Activated CD8-positive, alpha-beta T cell treated with anti-CD3 and anti-CD28 coated beads for 36 hours (primary cell): ENCODE measurements around the gene RNF207. TPM values are rescaled to one million over a fixed set of nuclear protein-coding genes. Genes with fewer than 3 reads are reported as not detected.

Source experiments
- ATAC-seq: fragments of 200-7000 bp; cut with Tn5 transposase; one replicate; pipeline ENCODE4 v1.10.0; 2021; ENCODE audit warnings: mild to moderate bottlenecking, moderate library complexity
- CTCF ChIA-PET: fragments of 350-600 bp; sonication (Branson Sonifier 250); formaldehyde crosslinking; loops from one replicate; lab custom pipeline; 2021; ENCODE audit warnings: antibody characterized with exemption; lab: Charles Lee
- POLR2A ChIA-PET: fragments of 350-600 bp; sonication (Branson Sonifier 250); formaldehyde crosslinking; loops from one replicate; lab custom pipeline; 2021; ENCODE audit warnings: antibody characterized with exemption; lab: Charles Lee
- DNase-seq: peaks from one replicate; pipeline ENCODE4 v3.0.0-alpha.2; 2020
- H3K27ac Mint-ChIP-seq: one replicate; pipeline ENCODE4 v1.8.0; 2021; ENCODE audit warnings: mild to moderate bottlenecking, mixed read lengths
- H3K27me3 Mint-ChIP-seq: one replicate; pipeline ENCODE4 v1.8.0; 2021; ENCODE audit warnings: mixed read lengths
- H3K36me3 Mint-ChIP-seq: one replicate; pipeline ENCODE4 v1.8.0; 2021; ENCODE audit warnings: low read depth, mixed read lengths
- H3K4me1 Mint-ChIP-seq: one replicate; pipeline ENCODE4 v1.8.0; 2021; ENCODE audit warnings: low read depth, mixed read lengths
- H3K4me3 Mint-ChIP-seq: one replicate; pipeline ENCODE4 v1.8.0; 2021; ENCODE audit warnings: mild to moderate bottlenecking, moderate library complexity, mixed read lengths
- H3K9me3 Mint-ChIP-seq: one replicate; pipeline ENCODE4 v1.8.0; 2021; ENCODE audit warnings: mixed read lengths
- CTCF ChIP-seq: fragments of 200-600 bp; IDR thresholded peaks from one replicate; pipeline ENCODE4 v1.8.0; 2022; ENCODE audit warnings: antibody characterized with exemption, mild to moderate bottlenecking
- intact Hi-C: fragments of 100-400 bp; cut with micrococcal nuclease; formaldehyde crosslinking; loops from one replicate; pipeline ENCODE4 v1.10.0; 2022
- total RNA-seq, 2 experiments: library from RNA; stranded (reverse); gene quantifications; one replicate each; pipeline ENCODE4 v1.2.3, GENCODE V29; 2021

Gene RNF207
- total RNA-seq, 2 experiments from 2014 or later: 4.9 to 9.9 TPM

GRCh38 chr1:6233376-6233775 lies 27.5 kb downstream of the RNF207 start:
- no peak for ATAC-seq
- Mint-ChIP-seq H3K36me3 (peaks cover 38% of the 10 kb centered on the region), H3K4me1 (peaks cover 19% of the 10 kb centered on the region), H3K4me3 (no peak overlapping the region), H3K27me3 (peaks cover under 1% of the 10 kb centered on the region), H3K27ac (no peak overlapping the region), H3K9me3 (no peaks in the 10 kb centered on the region)
- intact Hi-C loops: no loop called here
- ChIA-PET POLR2A (interaction anchor here (1.0 to 1.2 kb wide), 2 partner anchors 16 to 367 kb away, joined by 3 read pairs; no protein-coding TSS in a partner anchor), CTCF (interaction anchor here (2.4 kb wide), 1 partner anchor 13 kb away, joined by 5 read pairs; no protein-coding TSS in a partner anchor)
- TF ChIP-seq CTCF: no peak
- DNase-seq: no peak

GRCh38 chr1:6234502-6235295 lies 28.8 kb downstream of the RNF207 start:
- H3K9me3 Mint-ChIP-seq: no peaks in the 10 kb centered on the region
- intact Hi-C loops: no loop called here
- ATAC-seq: no peak

GRCh38 chr1:6235296-6235677 lies 29.4 kb downstream of the RNF207 start:
- Mint-ChIP-seq H3K36me3 (peaks cover 35% of the 10 kb centered on the region), H3K9me3 (no peaks in the 10 kb centered on the region), H3K27ac (peak overlapping the region; percentile 81), H3K4me1 (peaks cover 22% of the 10 kb centered on the region), H3K4me3 (peak overlapping the region; percentile 91), H3K27me3 (peaks cover 16% of the 10 kb centered on the region)
- peak; percentile 46 for DNase-seq
- CTCF ChIA-PET: interaction anchor here (0.7 to 4.9 kb wide), 8 partner anchors 12 to 170 kb away, joined by 3 to 32 read pairs (median 4); partner anchors contain the start of gene GPR153
- no peak for TF ChIP-seq CTCF
- intact Hi-C loops: no loop called here
- no peak for ATAC-seq
- POLR2A ChIA-PET: interaction anchor here (0.7 to 1.4 kb wide), 9 partner anchors 10 to 242 kb away, joined by 3 to 5 read pairs (median 3); partner anchors contain the start of gene RNF207

More at GRCh38 chr1:6234502-6235295, 28.8 kb downstream of the RNF207 start:
- Mint-ChIP-seq H3K27me3 (peaks cover 12% of the 10 kb centered on the region), H3K36me3 (peaks cover 36% of the 10 kb centered on the region), H3K4me3 (peak overlapping the region; percentile 91), H3K4me1 (peaks cover 22% of the 10 kb centered on the region), H3K27ac (peak overlapping the region; percentile 81)
- CTCF ChIA-PET: interaction anchor here (0.7 to 4.9 kb wide), 8 partner anchors 12 to 170 kb away, joined by 3 to 32 read pairs (median 4); partner anchors contain the start of gene GPR153
- no peak for DNase-seq
- TF ChIP-seq CTCF: no peak
- POLR2A ChIA-PET: interaction anchor here (0.7 to 1.4 kb wide), 9 partner anchors 9 to 242 kb away, joined by 3 to 5 read pairs (median 3); partner anchors contain the start of gene RNF207

GRCh38 chr1:6237093-6237492 lies 31.2 kb downstream of the RNF207 start:
- no peak for TF ChIP-seq CTCF
- no peak for DNase-seq
- CTCF ChIA-PET: interaction anchor here (1.2 to 4.9 kb wide), 4 partner anchors 10 to 168 kb away, joined by 3 to 32 read pairs (median 11); partner anchors contain the start of gene RNF207
- H3K36me3 Mint-ChIP-seq: peaks cover 24% of the 10 kb centered on the region
- no peak overlapping the region for H3K4me3 Mint-ChIP-seq
- no peak for ATAC-seq
- H3K9me3 Mint-ChIP-seq: no peaks in the 10 kb centered on the region
- peaks cover 24% of the 10 kb centered on the region for H3K4me1 Mint-ChIP-seq
- POLR2A ChIA-PET: interaction anchor here (0.6 to 1.1 kb wide), 4 partner anchors 9 to 379 kb away, joined by 3 to 4 read pairs (median 3); no protein-coding TSS in a partner anchor
- peaks cover 27% of the 10 kb centered on the region for H3K27me3 Mint-ChIP-seq
- intact Hi-C loops: no loop called here
- no peak overlapping the region for H3K27ac Mint-ChIP-seq
